Measurements from ENCODE around the gene UBC. TPM values are rescaled to one million over a fixed set of nuclear protein-coding genes. Genes with fewer than 3 reads are reported as not detected.

The UBC gene
- total RNA-seq, 1 experiment from 2014 or later = 1,259 TPM

DNA sequence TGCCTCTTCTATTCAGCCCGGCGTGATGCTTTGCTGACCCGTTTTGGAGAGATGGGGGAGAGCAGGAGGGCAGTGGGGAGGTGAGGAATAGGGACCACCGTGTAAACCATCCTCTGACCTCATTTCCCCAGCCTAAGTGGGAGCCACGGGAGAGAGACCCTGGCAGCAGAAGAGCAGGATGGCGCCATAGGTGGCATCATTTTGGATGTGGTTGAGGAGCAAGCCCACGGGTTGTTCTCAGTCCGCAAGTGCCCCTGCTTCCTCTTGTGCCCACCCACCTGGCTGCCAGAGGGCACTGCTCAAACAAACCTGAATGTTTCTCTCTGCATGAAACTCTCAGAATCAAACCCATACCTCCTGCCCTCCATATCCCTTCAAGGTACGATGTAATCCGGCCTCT, 10.7 kb upstream of the UBC start:
- H3K4me2 ChIP-seq (ENCODE audit: low read length) = no peak overlapping the region
- H3K4me1 ChIP-seq (ENCODE audit: control insufficient read depth in 1 of 2, insufficient read depth in 2 of 2, low read length in 2 of 2) = peaks cover 46 to 90% of the 10 kb centered on the region in 2 experiments
- RAD21 ChIA-PET (ENCODE audit: low non-redundant PET in 1 of 2, low total read pairs in 2 of 2, uncharacterized antibody in 2 of 2, unreplicated experiment in 2 of 2) = no interaction called here
- intact Hi-C loops (cut with micrococcal nuclease) = no loop called here
- POLR2A ChIA-PET = interaction anchor here (0.7 to 3.1 kb wide), 3 partner anchors 8 to 13 kb away, joined by 5 to 19 read pairs (median 7); partner anchors contain the start of gene UBC
- no peaks in the 10 kb centered on the region for H3K79me2 ChIP-seq (ENCODE audit: insufficient read depth, low read length)
- H3K9me3 ChIP-seq (ENCODE audit: control insufficient read depth in 1 of 2, insufficient read depth in 1 of 2, low read depth in 1 of 2, low read length in 2 of 2) = no peaks in the 10 kb centered on the region
- H2AFZ ChIP-seq (ENCODE audit: low read depth, low read length, poor library complexity, severe bottlenecking) = no peak overlapping the region
- CTCF ChIA-PET = interaction anchor here (4.1 kb wide), 1 partner anchor 15 kb away, joined by 32 read pairs; no protein-coding TSS in a partner anchor
- no peak for TF ChIP-seq SP1 (IDR thresholded peaks at IDR 0.05; ENCODE audit: low read depth)
- TF ChIP-seq ELF1 (IDR thresholded peaks at IDR 0.05; ENCODE audit: borderline replicate concordance, low read depth) = no peak
- no peak for TF ChIP-seq YY1 (IDR thresholded peaks at IDR 0.05; ENCODE audit: extremely low read depth, insufficient replicate concordance, low read depth, low read length)
- TF ChIP-seq, protein P1, sequence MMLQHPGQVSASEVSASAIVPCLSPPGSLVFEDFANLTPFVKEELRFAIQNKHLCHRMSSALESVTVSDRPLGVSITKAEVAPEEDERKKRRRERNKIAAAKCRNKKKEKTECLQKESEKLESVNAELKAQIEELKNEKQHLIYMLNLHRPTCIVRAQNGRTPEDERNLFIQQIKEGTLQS (IDR thresholded peaks at IDR 0.05) = no peak
- TF ChIP-seq EZH2 (IDR thresholded peaks at IDR 0.05) = no peak
- peak overlapping the region; percentile 91 for H3K27ac ChIP-seq (ENCODE audit: low read depth, low read length)
- no peaks in the 10 kb centered on the region for H3K27me3 ChIP-seq (ENCODE audit: insufficient read depth, low read length)
- no peak overlapping the region for H3K4me3 ChIP-seq (replicated peaks in 1 of 2; ENCODE audit: low read depth in 1 of 2, low read length in 2 of 2)
- no peak overlapping the region for H3K9ac ChIP-seq (ENCODE audit: low read length)
- no peaks in the 10 kb centered on the region for H3K9me2 ChIP-seq (ENCODE audit: insufficient read depth)
- ATAC-seq (no peak), DNase-seq (ENCODE audit: low read depth, low spot score) (no peak)
- no peaks in the 10 kb centered on the region for H3K36me3 ChIP-seq (ENCODE audit: control insufficient read depth in 1 of 2, insufficient read depth in 2 of 2, low read length in 2 of 2)
- H4K20me1 ChIP-seq (ENCODE audit: insufficient read depth) = no peaks in the 10 kb centered on the region
- BruUV-seq (replicated peaks) = no TSS peak

DNA sequence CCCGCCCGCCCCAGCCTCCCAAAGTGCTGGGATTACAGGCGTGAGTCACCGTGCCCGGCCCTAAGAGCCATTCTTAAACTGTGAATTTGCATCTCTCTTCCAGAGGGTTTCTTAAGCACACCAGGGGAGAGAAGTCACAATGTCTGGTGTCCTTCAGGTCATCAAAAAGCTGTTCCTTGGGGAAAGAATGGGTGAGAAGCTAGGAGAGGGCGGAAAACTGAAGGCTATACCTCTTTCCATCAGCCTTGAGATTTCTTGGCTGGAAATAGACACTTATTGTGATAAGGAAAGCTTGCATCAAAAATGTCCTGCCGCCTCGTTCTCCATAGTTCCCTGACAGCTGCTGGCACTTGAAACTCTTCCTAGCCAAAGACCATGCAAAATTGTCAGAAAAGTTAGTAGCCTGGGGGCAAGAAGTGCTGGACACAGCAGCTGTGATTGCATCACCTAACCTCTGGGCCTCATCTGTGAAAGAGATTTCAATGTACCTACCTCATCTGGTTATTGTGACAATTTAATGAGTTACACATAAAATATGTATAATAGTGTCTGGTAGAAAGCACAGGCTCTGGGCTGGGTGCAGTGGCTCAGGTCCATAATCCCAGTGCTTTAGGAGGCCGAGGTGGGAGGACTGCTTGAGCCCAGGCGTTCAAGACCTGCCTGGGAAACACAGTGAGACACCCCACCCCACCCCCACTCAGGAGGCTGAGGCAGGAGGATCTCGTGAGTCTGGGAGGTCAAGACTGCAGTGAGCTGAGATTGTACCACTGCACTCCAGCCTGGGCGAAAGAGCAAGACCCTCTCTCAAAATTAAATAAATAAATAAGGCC, 9.7 kb upstream of the UBC start:
- CTCF ChIA-PET = interaction anchor here (4.1 kb wide), 1 partner anchor 16 kb away, joined by 32 read pairs; no protein-coding TSS in a partner anchor
- DNase-seq (ENCODE audit: low read depth, low spot score) = no peak
- Histone ChIP-seq H3K4me2 (ENCODE audit: low read length) (peak overlapping the region; percentile 96), H3K4me1 (ENCODE audit: control insufficient read depth in 1 of 2, insufficient read depth in 2 of 2, low read length in 2 of 2) (peaks cover 51 to 89% of the 10 kb centered on the region in 2 experiments), H3K9me2 (ENCODE audit: insufficient read depth) (no peaks in the 10 kb centered on the region), H3K27me3 (ENCODE audit: insufficient read depth, low read length) (no peaks in the 10 kb centered on the region), H3K4me3 (replicated peaks in 1 of 2; ENCODE audit: low read depth in 1 of 2, low read length in 2 of 2) (peak overlapping the region; percentile 9 to 40), H4K20me1 (ENCODE audit: insufficient read depth) (no peaks in the 10 kb centered on the region), H3K9me3 (ENCODE audit: control insufficient read depth in 1 of 2, insufficient read depth in 1 of 2, low read depth in 1 of 2, low read length in 2 of 2) (no peaks in the 10 kb centered on the region), H3K36me3 (ENCODE audit: control insufficient read depth in 1 of 2, insufficient read depth in 2 of 2, low read length in 2 of 2) (no peaks in the 10 kb centered on the region), H3K27ac (ENCODE audit: low read depth, low read length) (peak overlapping the region; percentile 91), H3K79me2 (ENCODE audit: insufficient read depth, low read length) (no peaks in the 10 kb centered on the region), H2AFZ (ENCODE audit: low read depth, low read length, poor library complexity, severe bottlenecking) (peak overlapping the region; percentile 83), H3K9ac (ENCODE audit: low read length) (peak overlapping the region; percentile 60)
- TSS peak; percentile 49 for BruUV-seq (replicated peaks)
- RAD21 ChIA-PET (ENCODE audit: low non-redundant PET in 1 of 2, low total read pairs in 2 of 2, uncharacterized antibody in 2 of 2, unreplicated experiment in 2 of 2) = no interaction called here
- intact Hi-C loops (cut with micrococcal nuclease) = no loop called here
- POLR2A ChIA-PET = interaction anchor here (1.3 to 3.1 kb wide), 4 partner anchors 7 to 16 kb away, joined by 5 to 19 read pairs (median 6); partner anchors contain the start of gene UBC
- ATAC-seq = peak; percentile 10; the same call in 1 of the 2 replicates
- TF ChIP-seq POLR2AphosphoS5 (IDR thresholded peaks at IDR 0.05; ENCODE audit: low read depth, low read length) = 0 out of 2 replicates have a peak, but pooled peaks have one; percentile 37
- TF ChIP-seq POLR2A (IDR thresholded peaks at IDR 0.05; ENCODE audit: borderline replicate concordance, extremely low read depth, insufficient read depth, insufficient read length) = peak; percentile 24
- TF ChIP-seq ZNF274 (IDR thresholded peaks at IDR 0.05; ENCODE audit: low read depth, low read length) = no peak
- no peak for TF ChIP-seq TCF7L2 (IDR thresholded peaks at IDR 0.05; ENCODE audit: borderline replicate concordance, extremely low read depth, insufficient read depth, insufficient read length)
